NCI-H1105 (cell line): Measurements from ENCODE around the gene DHX32.
"Not testable (repeated sequence)": the region's sequence is repeated elsewhere in the genome, so short reads cannot be mapped to it uniquely, and the experiment has no call there.

ENCODE experiments used
- DNase-seq: peaks from one replicate; lab custom pipeline; 2025; lab: John Stamatoyannopoulos, UW

DHX32 gene

GRCh38 chr10:125895130-125896087 is 14.3 kb upstream of the DHX32 start:
- peak; percentile 2 for DNase-seq

- DNase-seq: not testable (repeated sequence)
These were observed 13.1 kb upstream of the DHX32 start for GRCh38 chr10:125894176-125894575.

GRCh38 chr10:125892402-125892801 is 11.3 kb upstream of the DHX32 start:
- DNase-seq: not testable (repeated sequence)

GRCh38 chr10:125889441-125889840 is 8.3 kb upstream of the DHX32 start:
- not testable (repeated sequence) for DNase-seq

GRCh38 chr10:125886914-125887512 is 5.9 kb upstream of the DHX32 start:
- DNase-seq: no peak

- no peak for DNase-seq
These were observed 2.1 kb upstream of the DHX32 start for GRCh38 chr10:125883211-125883610.

- DNase-seq: no peak
These were observed 1.5 kb upstream of the DHX32 start for GRCh38 chr10:125882596-125882995.

- DNase-seq: no peak
These were observed 373 bp downstream of the DHX32 start for GRCh38 chr10:125880719-125881118.

GRCh38 chr10:125878957-125879835 is 1.9 kb downstream of the DHX32 start:
- no peak for DNase-seq

GRCh38 chr10:125871338-125871737 is 9.8 kb downstream of the DHX32 start:
- no peak for DNase-seq

GRCh38 chr10:125868372-125868975 is 12.6 kb downstream of the DHX32 start:
- no peak for DNase-seq

- no peak for DNase-seq
These were observed 14.6 kb downstream of the DHX32 start for GRCh38 chr10:125866421-125867029.

- no peak for DNase-seq
These were observed 16.0 kb downstream of the DHX32 start for GRCh38 chr10:125865120-125865519.

- DNase-seq: no peak
These were observed 21.8 kb downstream of the DHX32 start for GRCh38 chr10:125859128-125859817.

- no peak for DNase-seq
These were observed 23.8 kb downstream of the DHX32 start for GRCh38 chr10:125857185-125857760.

- no peak for DNase-seq
These were observed 28.6 kb downstream of the DHX32 start for GRCh38 chr10:125852487-125852886.

- no peak for DNase-seq
These were observed 30.0 kb downstream of the DHX32 start for GRCh38 chr10:125850766-125851731.

- no peak for DNase-seq
These were observed 31.6 kb downstream of the DHX32 start for GRCh38 chr10:125849448-125849847.

GRCh38 chr10:125848857-125849256 is 32.2 kb downstream of the DHX32 start:
- DNase-seq: no peak
